ENCODE measurements around the gene CALN1.

CALN1 gene

DNA sequence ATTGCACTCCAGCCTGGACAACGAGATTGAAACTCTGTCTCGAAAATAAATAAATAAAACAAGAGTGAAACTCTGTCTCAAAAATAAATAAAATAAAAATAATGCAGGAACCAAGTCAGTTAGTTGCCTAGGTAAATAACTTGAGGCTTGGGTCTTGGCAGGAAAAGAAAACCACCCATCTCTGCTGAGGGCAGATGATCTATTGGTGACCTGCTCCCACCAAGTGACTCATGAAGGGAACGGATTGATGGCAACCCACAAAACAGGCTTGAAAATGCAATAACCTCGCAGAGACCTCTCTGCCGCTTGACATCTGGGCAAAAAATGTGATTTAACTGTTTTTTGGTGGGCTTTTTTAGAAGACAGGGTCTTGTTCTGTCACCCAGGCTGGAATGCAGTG, 86.6 kb downstream of the CALN1 start:
- TF ChIP-seq ZNF274 (IDR thresholded peaks at IDR 0.05; ENCODE audit: low read depth, low read length) = no peak
- H3K4me3 ChIP-seq (ENCODE audit: low read length) = no peak overlapping the region

- no peak for TF ChIP-seq ZNF274 (IDR thresholded peaks at IDR 0.05; ENCODE audit: low read depth, low read length)
- H3K4me3 ChIP-seq (ENCODE audit: low read length) = no peak overlapping the region
These were observed 90.5 kb downstream of the CALN1 start for GRCh38 chr7:72321637-72322036.

- TF ChIP-seq ZNF274 (IDR thresholded peaks at IDR 0.05; ENCODE audit: low read depth, low read length) = no peak
- H3K4me3 ChIP-seq (ENCODE audit: low read length) = no peak overlapping the region
These were observed 91.1 kb downstream of the CALN1 start for GRCh38 chr7:72321081-72321480.

GRCh38 chr7:72317341-72317740, 94.8 kb downstream of the CALN1 start:
- no peak for TF ChIP-seq ZNF274 (IDR thresholded peaks at IDR 0.05; ENCODE audit: low read depth, low read length)
- H3K4me3 ChIP-seq (ENCODE audit: low read length) = no peak overlapping the region

GRCh38 chr7:72316148-72316547, 96.0 kb downstream of the CALN1 start:
- no peak overlapping the region for H3K4me3 ChIP-seq (ENCODE audit: low read length)
- no peak for TF ChIP-seq ZNF274 (IDR thresholded peaks at IDR 0.05; ENCODE audit: low read depth, low read length)

DNA sequence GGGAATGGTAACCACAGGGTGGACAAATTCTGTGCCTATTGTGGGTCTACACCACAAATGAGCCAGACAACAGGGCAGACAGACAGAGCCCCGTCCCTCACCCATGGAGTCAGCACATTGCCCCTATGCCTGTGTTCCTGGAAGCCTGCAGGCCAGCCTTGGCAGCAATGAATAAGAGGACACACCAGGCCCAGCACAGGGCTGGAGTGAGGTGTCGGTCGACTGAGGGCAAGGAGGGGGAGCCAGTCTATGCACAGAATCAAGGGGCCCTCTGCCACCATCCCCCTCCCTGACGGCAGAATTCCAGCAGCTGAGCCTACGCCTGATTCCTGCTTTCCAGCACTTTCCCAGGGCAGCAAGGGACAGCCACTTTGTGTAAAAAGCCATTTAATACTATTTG, 98.2 kb downstream of the CALN1 start:
- no peak overlapping the region for H3K4me3 ChIP-seq (ENCODE audit: low read length)
- TF ChIP-seq ZNF274 (IDR thresholded peaks at IDR 0.05; ENCODE audit: low read depth, low read length) = no peak

DNA sequence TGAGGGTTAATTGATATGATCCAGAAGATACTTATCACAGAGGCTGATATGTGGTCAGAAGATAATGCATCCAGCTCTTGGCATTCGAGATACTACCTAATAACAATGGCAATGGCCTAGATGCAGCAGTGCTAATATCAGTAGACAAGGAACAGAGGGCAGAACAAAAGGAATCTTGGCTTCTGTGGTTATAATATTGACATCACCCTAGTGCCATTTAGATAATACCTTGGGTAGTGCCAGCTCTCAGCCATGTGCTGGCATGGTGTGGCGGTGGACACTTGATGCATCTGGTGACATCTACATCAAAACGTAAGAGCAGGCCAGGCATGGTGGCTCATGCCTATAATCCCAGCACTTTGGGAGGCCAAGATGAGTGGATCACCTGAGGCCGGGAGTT, 101.8 kb downstream of the CALN1 start:
- no peak for TF ChIP-seq ZNF274 (IDR thresholded peaks at IDR 0.05; ENCODE audit: low read depth, low read length)
- H3K4me3 ChIP-seq (ENCODE audit: low read length) = no peak overlapping the region

- no peak for TF ChIP-seq ZNF274 (IDR thresholded peaks at IDR 0.05; ENCODE audit: low read depth, low read length)
- H3K4me3 ChIP-seq (ENCODE audit: low read length) = no peak overlapping the region
These were observed 102.7 kb downstream of the CALN1 start for GRCh38 chr7:72309476-72309875.

GRCh38 chr7:72308986-72309385, 103.2 kb downstream of the CALN1 start:
- no peak overlapping the region for H3K4me3 ChIP-seq (ENCODE audit: low read length)
- TF ChIP-seq ZNF274 (IDR thresholded peaks at IDR 0.05; ENCODE audit: low read depth, low read length) = no peak

DNA sequence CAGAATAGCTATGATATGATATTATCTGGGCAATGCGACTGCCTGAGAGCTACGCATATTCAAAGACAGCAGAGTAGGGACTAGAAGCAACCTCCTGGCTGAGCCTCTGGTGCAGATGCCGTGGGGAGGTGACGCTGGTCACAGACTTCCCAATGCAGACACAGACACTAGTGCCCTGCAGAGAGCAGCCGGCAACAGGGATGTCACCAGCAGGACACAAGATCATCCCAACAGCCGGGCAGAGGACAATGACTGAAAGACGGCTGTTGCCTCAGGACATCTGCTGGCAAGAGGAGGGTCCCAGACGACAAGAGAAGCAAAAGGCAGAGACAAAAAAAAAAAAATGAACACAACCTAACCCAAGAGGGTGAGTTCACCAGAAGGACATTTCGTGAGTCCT, 104.6 kb downstream of the CALN1 start:
- TF ChIP-seq ZNF274 (IDR thresholded peaks at IDR 0.05; ENCODE audit: low read depth, low read length) = no peak
- no peak overlapping the region for H3K4me3 ChIP-seq (ENCODE audit: low read length)

DNA sequence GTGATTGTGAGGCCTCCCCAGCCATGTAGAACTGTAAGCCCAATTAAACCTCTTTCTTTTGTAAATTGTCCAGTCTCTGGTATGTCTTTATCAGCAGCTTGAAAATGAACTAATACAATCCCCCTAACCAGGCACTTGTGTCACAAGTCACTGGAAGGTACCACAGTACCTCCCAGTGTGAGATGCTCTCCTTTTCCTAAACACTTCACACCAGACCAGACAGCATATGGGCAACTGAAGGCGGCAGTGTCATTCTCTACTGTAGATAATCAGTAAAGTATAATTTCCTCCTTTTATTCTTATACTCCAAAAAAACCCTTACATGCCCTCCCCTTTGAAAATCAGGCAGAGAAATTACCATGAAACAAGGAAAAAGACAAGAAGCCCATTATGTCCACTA, 113.2 kb downstream of the CALN1 start:
- no peak for TF ChIP-seq ZNF274 (IDR thresholded peaks at IDR 0.05; ENCODE audit: low read depth, low read length)

DNA sequence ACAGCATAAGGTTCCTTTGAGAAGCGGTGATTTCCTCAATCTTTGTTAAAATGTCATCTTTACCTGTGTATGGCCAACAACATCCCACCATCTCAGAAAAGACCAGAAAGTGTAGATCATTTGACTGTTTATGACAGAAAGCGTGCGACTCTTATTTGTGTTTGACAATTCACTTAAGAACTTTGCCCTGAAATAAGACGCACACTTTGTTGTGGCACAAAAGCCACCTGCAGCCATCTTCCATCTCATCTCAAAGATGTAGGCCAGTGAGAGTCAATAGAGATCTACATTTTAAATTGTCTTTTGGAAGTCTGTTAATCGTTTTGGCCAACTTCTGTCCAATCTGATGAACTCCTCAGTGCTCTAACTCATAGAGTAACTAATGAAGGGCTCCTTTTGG, 114.0 kb downstream of the CALN1 start:
- TF ChIP-seq ZNF274 (IDR thresholded peaks at IDR 0.05; ENCODE audit: low read depth, low read length) = no peak

More for the DNA sequence above, 113.2 kb downstream of the CALN1 start:
- H3K4me3 ChIP-seq (ENCODE audit: low read length) = no peak overlapping the region

GRCh38 chr7:72297636-72298035, 114.5 kb downstream of the CALN1 start:
- no peak for TF ChIP-seq ZNF274 (IDR thresholded peaks at IDR 0.05; ENCODE audit: low read depth, low read length)
- H3K4me3 ChIP-seq (ENCODE audit: low read length) = no peak overlapping the region

More for the DNA sequence above, 114.0 kb downstream of the CALN1 start:
- no peak overlapping the region for H3K4me3 ChIP-seq (ENCODE audit: low read length)

GRCh38 chr7:72292794-72293193, 119.3 kb downstream of the CALN1 start:
- no peak overlapping the region for H3K4me3 ChIP-seq (ENCODE audit: low read length)
- no peak for TF ChIP-seq ZNF274 (IDR thresholded peaks at IDR 0.05; ENCODE audit: low read depth, low read length)

- TF ChIP-seq ZNF274 (IDR thresholded peaks at IDR 0.05; ENCODE audit: low read depth, low read length) = no peak
- H3K4me3 ChIP-seq (ENCODE audit: low read length) = no peak overlapping the region
These were observed 120.0 kb downstream of the CALN1 start for GRCh38 chr7:72292118-72292517.

DNA sequence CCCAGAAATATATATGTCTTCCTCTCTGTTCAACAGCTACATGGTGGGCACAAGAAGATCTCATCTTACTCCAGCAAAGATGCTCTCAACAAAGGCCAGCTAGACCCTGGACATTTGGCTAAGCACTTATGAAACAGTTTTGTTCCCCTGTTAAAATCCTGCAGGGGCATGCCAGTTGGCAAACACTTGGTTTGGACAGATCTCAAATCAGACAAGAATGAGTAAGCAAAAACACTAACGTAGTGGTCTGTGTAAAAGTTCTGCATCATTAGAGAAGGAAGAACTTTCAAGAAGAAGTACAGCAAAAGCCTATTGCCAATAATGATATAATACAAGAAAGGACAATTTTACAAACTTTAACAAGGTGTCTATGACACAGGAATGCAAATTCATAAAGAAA, 125.6 kb downstream of the CALN1 start:
- no peak overlapping the region for H3K4me3 ChIP-seq (ENCODE audit: low read length)
- no peak for TF ChIP-seq ZNF274 (IDR thresholded peaks at IDR 0.05; ENCODE audit: low read depth, low read length)
